COLO829 (cell line): Measurements from ENCODE around the gene WSCD2.

Source experiments
- DNase-seq: peaks from one replicate; pipeline ENCODE4 v3.0.0; 2012; ENCODE audit warnings: low spot score

The WSCD2 gene

DNA sequence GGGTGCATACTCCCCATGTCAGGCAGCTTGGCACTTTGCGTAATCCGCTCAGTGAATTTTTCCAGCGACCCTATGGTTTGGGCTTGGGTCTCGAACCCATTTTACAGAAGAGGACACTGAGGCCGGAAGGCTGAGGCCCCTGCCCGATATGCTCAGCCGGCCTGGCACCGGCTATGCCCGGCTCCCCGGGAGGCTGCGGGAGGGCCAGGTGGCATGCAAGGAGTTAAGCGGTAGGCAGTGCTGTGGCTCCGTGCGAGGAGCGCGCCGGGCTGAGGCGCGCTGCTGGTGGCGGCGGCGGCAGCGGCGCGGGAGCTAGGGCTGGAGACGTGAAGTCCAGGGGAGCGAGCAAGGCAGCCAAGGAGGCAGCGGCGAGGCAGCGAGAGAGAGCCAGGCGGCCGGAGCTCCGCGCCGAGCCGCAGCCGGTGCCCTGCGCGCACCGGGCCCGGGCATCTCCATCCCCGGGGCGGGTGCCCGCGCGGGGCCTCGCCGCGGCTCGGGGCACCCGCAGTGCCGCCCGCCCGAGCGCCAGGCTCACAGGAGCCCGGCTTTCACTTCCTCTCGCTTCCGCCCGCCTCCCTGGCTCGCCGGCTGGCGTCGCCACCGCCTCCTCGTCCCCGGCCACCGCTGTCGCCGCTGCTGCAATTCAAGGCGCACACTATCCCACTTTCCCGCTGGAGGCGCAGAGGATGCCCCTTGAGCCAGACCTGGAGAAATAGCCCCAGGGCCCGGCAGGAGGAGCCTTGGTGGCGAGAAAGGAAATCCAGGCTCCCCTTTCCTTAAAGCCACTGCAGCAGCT is at the start of gene WSCD2:
Gene WSCD2, plus strand, starts transcription at position 272 of the 796 bp plus-strand sequence. CDS start 66,545 bp downstream, outside the sequence.
- no peak for DNase-seq

DNA sequence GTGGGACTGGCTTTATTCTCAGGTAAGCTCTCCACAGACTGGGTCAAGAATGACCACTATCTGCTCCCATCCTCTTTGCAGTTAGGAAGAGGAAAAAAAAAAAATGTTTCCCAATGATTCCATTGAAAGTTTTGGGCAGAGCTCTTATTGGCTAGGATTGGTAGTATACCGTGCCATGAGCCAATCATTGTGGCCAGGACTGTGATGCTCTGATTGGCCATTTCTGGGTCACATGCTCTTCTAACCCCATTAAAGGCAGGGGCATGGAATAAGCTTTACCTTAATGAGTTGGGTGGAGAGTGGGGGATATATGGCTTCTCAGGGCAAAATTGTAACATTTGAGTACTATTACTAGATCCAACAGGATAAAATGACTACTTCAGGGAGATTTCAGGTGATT is 49.4 kb upstream of the WSCD2 start:
- DNase-seq: no peak

GRCh38 chr12:108080363-108080762 is 48.7 kb upstream of the WSCD2 start:
- no peak for DNase-seq

- no peak for DNase-seq
These were observed 46.6 kb upstream of the WSCD2 start for GRCh38 chr12:108082485-108082884.

DNA sequence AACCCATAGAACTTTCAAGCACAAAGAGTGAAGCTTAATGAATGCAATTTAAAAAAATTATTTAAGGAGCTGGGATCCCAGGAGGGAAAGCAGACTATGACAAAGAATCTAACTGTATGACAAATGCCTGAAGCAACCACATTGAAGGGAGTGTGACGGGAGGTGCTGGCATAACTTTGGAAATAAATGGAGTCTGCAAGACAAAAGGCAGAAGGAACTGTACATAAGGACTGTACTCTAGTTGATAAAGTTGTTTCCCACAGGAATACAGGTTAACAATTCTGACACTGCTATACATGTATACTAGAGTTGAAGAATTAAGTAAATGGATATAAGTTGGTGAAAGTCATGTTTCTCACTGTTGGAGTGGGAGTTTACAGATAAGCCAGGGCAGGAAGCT is 41.2 kb upstream of the WSCD2 start:
- no peak for DNase-seq

DNA sequence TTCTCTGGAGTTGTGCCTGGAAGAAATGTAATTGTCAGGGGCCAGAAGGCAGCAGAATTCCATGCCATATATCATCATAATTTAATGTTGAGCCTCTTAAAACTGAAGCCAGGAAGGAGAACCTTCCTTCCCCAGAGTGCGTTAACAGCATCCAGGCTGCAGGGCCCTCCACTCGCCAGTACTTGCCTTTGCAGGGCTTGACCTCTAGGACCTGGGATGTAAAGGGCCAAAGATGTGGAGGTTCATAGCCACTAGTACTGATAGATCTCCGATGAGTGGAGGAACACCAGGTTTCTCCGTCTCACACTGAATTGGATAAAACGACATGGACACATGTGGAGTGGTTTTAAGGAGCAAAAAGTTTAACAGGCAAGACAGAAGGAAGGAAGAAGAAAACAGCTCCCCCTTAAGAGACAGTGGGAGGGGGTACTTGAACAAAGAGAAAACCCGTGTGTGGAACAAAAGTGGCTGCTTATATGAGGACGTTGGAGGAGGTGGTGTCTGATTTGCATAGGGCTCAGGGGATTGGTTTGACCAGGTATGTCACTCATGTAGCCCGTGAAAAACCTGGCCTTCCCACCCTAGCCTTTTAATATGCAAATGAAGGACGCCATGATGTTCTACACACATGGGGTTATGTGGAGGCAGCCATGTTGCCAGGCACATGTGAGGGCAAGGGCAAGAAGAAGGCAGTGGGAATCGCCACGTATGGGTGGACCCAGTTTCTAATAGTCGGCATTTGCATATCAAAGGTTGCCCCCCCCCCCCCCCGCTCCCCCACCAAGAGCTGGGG is 38.8 kb upstream of the WSCD2 start:
- DNase-seq: no peak

GRCh38 chr12:108090932-108091678 is 38.0 kb upstream of the WSCD2 start:
- no peak for DNase-seq

GRCh38 chr12:108091679-108092051 is 37.4 kb upstream of the WSCD2 start:
- no peak for DNase-seq

DNA sequence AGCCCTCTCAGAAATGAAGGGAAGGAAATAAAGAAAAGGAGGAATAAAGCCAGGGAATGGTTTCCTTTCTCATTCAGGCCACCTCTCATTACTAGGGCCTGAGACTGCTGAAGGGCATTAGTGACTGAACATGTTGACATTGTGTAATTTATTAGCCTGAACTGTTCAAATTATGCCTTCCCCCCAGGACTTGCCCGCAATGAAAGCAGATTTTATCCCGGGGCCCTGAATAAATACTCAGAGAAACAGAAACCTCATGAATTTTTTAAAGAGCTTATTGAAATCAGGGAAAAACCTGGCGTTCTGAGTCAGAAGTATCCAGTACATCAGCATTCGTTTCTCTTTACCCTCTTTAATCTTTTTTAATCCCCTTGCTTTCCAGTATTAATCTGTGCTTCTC is 35.9 kb upstream of the WSCD2 start:
- DNase-seq: no peak

GRCh38 chr12:108094056-108094649 is 34.9 kb upstream of the WSCD2 start:
- DNase-seq: no peak

- no peak for DNase-seq
These were observed 31.8 kb upstream of the WSCD2 start for GRCh38 chr12:108097160-108097911.

DNA sequence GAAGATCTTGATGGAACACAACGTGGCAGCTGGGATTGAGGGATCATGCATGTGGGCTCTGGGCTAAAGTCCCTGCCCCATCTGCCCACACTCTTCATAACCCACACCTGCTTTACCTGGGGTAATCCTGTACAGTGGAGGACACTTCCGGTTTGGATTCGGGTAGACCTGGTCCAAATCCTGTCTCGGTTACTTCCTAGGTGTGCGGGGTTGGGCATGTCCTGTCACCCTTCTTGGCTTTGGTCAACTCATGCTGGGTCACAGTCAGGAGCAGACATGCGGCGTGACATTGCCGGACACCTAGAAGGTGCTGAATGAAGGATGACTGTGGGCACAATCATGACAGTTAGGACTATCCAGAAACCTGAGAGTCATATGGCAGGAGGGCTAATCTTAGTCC is 30.7 kb upstream of the WSCD2 start:
- DNase-seq: no peak

GRCh38 chr12:108099073-108099472 is 30.0 kb upstream of the WSCD2 start:
- DNase-seq: no peak

GRCh38 chr12:108099778-108100489 is 29.2 kb upstream of the WSCD2 start:
- DNase-seq: no peak

GRCh38 chr12:108101605-108102175 is 27.4 kb upstream of the WSCD2 start:
- DNase-seq: no peak

- DNase-seq: no peak
These were observed 26.7 kb upstream of the WSCD2 start for GRCh38 chr12:108102363-108102762.

DNA sequence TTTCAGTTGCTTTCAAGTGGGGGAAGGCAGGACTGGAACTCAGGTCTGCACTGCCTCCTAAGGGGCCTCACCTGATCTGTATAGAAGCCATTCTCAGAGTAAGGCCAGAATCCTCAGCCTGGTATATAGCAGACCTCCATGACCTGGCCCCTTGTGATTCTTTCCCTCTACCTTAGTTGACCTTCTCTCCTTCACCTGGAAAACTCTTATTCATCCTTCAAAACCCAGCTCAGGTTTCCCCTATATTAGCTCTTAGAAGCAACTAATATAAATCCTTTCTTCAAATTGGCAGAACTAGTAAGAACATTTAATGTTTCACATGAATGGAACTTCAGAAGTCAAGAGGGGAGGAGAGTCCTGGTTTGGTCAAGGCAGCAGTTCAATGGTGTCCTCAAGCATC is 26.0 kb upstream of the WSCD2 start:
- DNase-seq: no peak

DNA sequence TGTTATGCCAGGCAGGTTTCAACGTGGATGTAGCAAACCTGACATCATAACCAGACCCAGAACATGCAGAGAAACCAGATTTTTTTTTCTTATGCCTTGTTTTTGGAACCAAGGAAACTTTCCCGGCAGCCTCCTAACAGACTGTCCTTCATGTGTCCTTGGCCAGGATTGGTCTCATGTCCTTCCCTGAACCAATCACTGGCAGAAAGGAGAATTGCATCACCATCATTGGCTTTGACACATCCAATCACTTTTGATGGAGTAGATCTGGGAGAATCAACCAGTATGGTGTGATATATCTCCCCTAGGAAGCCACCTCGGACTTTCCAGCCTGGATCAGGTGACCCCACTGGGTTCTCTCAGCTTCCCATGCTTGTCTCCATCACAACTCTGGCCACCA is 25.6 kb upstream of the WSCD2 start:
- DNase-seq: no peak

- DNase-seq: no peak
These were observed 24.4 kb upstream of the WSCD2 start for GRCh38 chr12:108104657-108105056.

GRCh38 chr12:108106599-108106998 is 22.5 kb upstream of the WSCD2 start:
- no peak for DNase-seq

DNA sequence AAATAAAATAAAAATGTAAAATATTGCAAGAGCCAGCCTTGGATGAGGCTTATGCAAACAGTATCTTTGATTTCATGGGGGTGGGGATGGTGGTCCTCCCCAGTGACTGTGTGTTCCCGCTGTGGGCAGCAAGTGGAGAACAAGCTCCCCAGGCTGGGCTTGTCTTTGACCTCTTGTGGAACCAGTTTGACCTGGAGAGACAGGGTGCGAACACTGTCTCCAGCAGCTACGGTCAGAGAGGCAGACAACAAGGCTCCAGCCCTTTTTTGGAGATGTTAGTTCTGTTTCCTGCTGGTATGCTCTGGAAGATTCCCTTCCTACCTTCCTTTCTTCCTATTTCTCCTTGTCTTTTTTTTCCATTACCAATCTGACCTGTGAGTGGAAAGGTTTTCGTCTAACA is 21.8 kb upstream of the WSCD2 start:
- no peak for DNase-seq
